ENCODE results near the gene TGFB1.

The TGFB1 gene

GRCh38 chr19:41325640-41325946 is 28.1 kb downstream of the TGFB1 start:
- FAIRE-seq (no peak), DNase-seq (ENCODE audit: insufficient read length, low spot score) (no peak)
- TF ChIP-seq POLR2A (IDR thresholded peaks at IDR 0.05; ENCODE audit: low read depth, low read length) = no peak

- FAIRE-seq (no peak), DNase-seq (ENCODE audit: insufficient read length, low spot score) (peak; percentile 93)
- no peak for TF ChIP-seq POLR2A (IDR thresholded peaks at IDR 0.05; ENCODE audit: low read depth, low read length)
Observed at GRCh38 chr19:41324921-41325639, 28.6 kb downstream of the TGFB1 start.

- no peak for DNase-seq (ENCODE audit: insufficient read length, low spot score)
- FAIRE-seq = no peak
- TF ChIP-seq POLR2A (IDR thresholded peaks at IDR 0.05; ENCODE audit: low read depth, low read length) = no peak
Observed at GRCh38 chr19:41324231-41324702, 29.5 kb downstream of the TGFB1 start.

GRCh38 chr19:41323430-41324125 is 30.1 kb downstream of the TGFB1 start:
- DNase-seq (ENCODE audit: insufficient read length, low spot score) (peak; percentile 95), FAIRE-seq (no peak)
- TF ChIP-seq POLR2A (IDR thresholded peaks at IDR 0.05; ENCODE audit: low read depth, low read length) = peak; percentile 18; the same call in 1 of the 2 replicates

DNA sequence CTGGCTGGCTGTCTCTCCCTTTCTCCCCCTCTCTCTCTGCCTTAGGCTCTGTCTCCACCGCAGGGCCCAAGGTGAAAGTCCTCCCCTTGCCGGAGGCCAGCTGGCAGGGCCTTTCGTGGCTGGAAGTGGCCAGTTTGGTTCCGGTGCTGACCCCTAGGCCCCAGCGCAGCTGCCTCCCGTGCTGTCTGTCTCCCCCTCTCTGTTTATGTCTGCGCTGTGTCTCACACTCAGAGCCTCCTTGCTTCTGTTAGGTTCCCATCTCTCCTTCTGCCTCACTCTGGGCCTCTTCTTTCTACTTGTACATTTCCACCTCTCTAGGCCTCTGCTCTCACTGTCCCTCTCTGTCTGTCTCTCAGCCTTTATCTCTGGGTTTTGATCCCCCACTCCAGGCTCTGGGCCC is 30.7 kb downstream of the TGFB1 start:
- DNase-seq (ENCODE audit: insufficient read length, low spot score) = no peak
- no peak for TF ChIP-seq POLR2A (IDR thresholded peaks at IDR 0.05; ENCODE audit: low read depth, low read length)
- no peak for FAIRE-seq

GRCh38 chr19:41322451-41322850 is 31.3 kb downstream of the TGFB1 start:
- FAIRE-seq (no peak), DNase-seq (ENCODE audit: insufficient read length, low spot score) (no peak)
- TF ChIP-seq POLR2A (IDR thresholded peaks at IDR 0.05; ENCODE audit: low read depth, low read length) = no peak

- DNase-seq (ENCODE audit: insufficient read length, low spot score) (peak; percentile 90), FAIRE-seq (no peak)
- TF ChIP-seq POLR2A (IDR thresholded peaks at IDR 0.05; ENCODE audit: low read depth, low read length) = no peak
Observed at GRCh38 chr19:41321600-41322270, 32.0 kb downstream of the TGFB1 start.

- FAIRE-seq = no peak
- TF ChIP-seq POLR2A (IDR thresholded peaks at IDR 0.05; ENCODE audit: low read depth, low read length) = no peak; the same call in 1 of the 2 replicates
- DNase-seq (ENCODE audit: insufficient read length, low spot score) = no peak
Observed at GRCh38 chr19:41321204-41321599, 32.5 kb downstream of the TGFB1 start.

- FAIRE-seq (no peak), DNase-seq (ENCODE audit: insufficient read length, low spot score) (no peak)
- no peak for TF ChIP-seq POLR2A (IDR thresholded peaks at IDR 0.05; ENCODE audit: low read depth, low read length)
Observed at GRCh38 chr19:41320568-41320967, 33.2 kb downstream of the TGFB1 start.

DNA sequence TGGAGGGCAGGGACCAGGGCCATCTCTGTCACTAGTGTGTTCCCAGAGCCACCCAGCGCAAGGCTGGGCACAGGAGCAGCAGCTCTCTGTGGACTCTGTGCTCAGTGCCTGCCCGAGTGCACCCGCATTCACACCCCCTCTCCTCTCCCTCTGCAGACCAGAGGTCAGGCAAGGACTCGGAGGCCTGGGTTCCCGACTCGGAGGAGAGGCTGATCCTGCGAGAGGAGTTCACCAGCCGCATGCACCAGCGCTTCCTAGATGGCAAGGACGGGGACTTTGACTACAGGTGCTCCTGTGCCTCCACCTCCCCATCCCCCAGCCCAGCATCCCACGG is 33.6 kb downstream of the TGFB1 start:
- DNase-seq (ENCODE audit: insufficient read length, low spot score) (no peak), FAIRE-seq (no peak)
- TF ChIP-seq POLR2A (IDR thresholded peaks at IDR 0.05; ENCODE audit: low read depth, low read length) = no peak

- FAIRE-seq (no peak), DNase-seq (ENCODE audit: insufficient read length, low spot score) (no peak)
- no peak for TF ChIP-seq POLR2A (IDR thresholded peaks at IDR 0.05; ENCODE audit: low read depth, low read length)
Observed at GRCh38 chr19:41319500-41320184, 34.1 kb downstream of the TGFB1 start.

- no peak for TF ChIP-seq POLR2A (IDR thresholded peaks at IDR 0.05; ENCODE audit: low read depth, low read length)
- FAIRE-seq (no peak), DNase-seq (ENCODE audit: insufficient read length, low spot score) (no peak)
Observed at GRCh38 chr19:41318696-41319499, 34.8 kb downstream of the TGFB1 start.

- FAIRE-seq (no peak), DNase-seq (ENCODE audit: insufficient read length, low spot score) (no peak)
- TF ChIP-seq POLR2A (IDR thresholded peaks at IDR 0.05; ENCODE audit: low read depth, low read length) = no peak
Observed at GRCh38 chr19:41316306-41316920, 37.3 kb downstream of the TGFB1 start.
